Mucosa of rectum (tissue), 2 donors: ENCODE results near the gene ETAA1.

Experiments
- H3K27ac ChIP-seq, 2 donors: one replicate each; pipeline ENCODE4 v1.7.0; 2013; ENCODE audit warnings: inconsistent platforms in 2 of 2, low read depth in 2 of 2, low read length in 2 of 2
- H3K27me3 ChIP-seq, 2 donors: one replicate each; pipeline ENCODE4 v1.7.0; 2013; ENCODE audit warnings: low read length in 2 of 2; ENCODE audit not compliant: control insufficient read depth in 2 of 2, insufficient read depth in 2 of 2
- H3K36me3 ChIP-seq, 2 donors: one replicate each; pipeline ENCODE4 v1.7.0; 2013; ENCODE audit warnings: low read length in 2 of 2; ENCODE audit not compliant: control insufficient read depth in 2 of 2, insufficient read depth in 2 of 2
- H3K4me1 ChIP-seq, 2 donors: one replicate each; pipeline ENCODE4 v1.7.0; 2013; ENCODE audit warnings: low read length in 2 of 2, mild to moderate bottlenecking in 1 of 2; ENCODE audit not compliant: control insufficient read depth in 2 of 2, insufficient read depth in 2 of 2
- H3K4me3 ChIP-seq, 2 donors: one replicate each; pipeline ENCODE4 v1.7.0; 2013; ENCODE audit warnings: low read length in 2 of 2
- H3K9ac ChIP-seq, 2 donors: one replicate each; pipeline ENCODE4 v1.7.0; 2013; ENCODE audit warnings: low read length in 2 of 2, low read depth in 1 of 2, mild to moderate bottlenecking in 1 of 2
- H3K9me3 ChIP-seq, 2 donors: one replicate each; pipeline ENCODE4 v1.7.0; 2013; ENCODE audit warnings: low read length in 2 of 2; ENCODE audit not compliant: control insufficient read depth in 2 of 2
- donor health status: healthy.
- donor health status: Normal muscosa, but diverticular disease.

The ETAA1 gene

GRCh38 chr2:67397143-67397986 lies at the start of gene ETAA1:
Gene ETAA1 (plus strand): TSS chr2:67397333. CDS start chr2:67397449, 116 bp downstream.
- H3K36me3 ChIP-seq, result no peaks in the 10 kb centered on the region
- H3K4me1 ChIP-seq, result peaks cover 3% of the 10 kb centered on the region in 2 donors
- peak within 1 kb of the TSS; percentile 59 to 93 for H3K4me3 ChIP-seq
- H3K27me3 ChIP-seq, result no peaks in the 10 kb centered on the region
- H3K9ac ChIP-seq, result peak within 1 kb of the TSS; percentile 76 to 87
- H3K27ac ChIP-seq, result peak within 1 kb of the TSS; percentile 76 to 87
- H3K9me3 ChIP-seq, result no peaks in the 10 kb centered on the region

DNA sequence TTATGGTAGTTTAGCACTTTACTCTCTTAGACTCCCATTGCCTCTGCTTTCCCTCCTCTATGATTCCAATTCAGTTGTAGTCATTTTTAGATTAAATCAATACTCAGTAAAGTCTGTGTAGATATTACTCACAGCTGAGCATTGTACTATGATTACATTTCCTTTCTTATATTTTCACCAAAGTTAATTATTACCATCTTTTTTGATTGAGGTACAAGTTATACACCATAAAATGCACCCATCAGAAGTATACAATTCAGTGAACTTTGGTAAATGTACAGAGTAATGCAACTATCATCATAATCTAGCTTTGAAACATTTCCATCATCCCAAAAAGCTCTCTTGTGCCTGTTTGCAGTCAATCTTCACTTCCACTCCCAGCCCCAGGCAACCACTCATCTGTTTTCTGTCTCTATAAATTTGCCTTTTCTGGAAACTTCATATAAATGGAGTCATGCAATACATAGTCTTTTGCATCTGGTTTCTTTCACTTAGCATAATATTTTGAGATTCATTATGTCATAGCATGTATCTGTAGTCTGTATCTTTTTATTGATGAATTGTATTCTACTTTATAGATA lies 30.2 kb upstream of the ETAA1 start:
- Histone ChIP-seq H3K4me3 (no peak overlapping the region), H3K27me3 (no peaks in the 10 kb centered on the region), H3K36me3 (no peaks in the 10 kb centered on the region), H3K27ac (no peak overlapping the region), H3K9me3 (no peaks in the 10 kb centered on the region), H3K9ac (no peak overlapping the region), H3K4me1 (no peaks in the 10 kb centered on the region)

DNA sequence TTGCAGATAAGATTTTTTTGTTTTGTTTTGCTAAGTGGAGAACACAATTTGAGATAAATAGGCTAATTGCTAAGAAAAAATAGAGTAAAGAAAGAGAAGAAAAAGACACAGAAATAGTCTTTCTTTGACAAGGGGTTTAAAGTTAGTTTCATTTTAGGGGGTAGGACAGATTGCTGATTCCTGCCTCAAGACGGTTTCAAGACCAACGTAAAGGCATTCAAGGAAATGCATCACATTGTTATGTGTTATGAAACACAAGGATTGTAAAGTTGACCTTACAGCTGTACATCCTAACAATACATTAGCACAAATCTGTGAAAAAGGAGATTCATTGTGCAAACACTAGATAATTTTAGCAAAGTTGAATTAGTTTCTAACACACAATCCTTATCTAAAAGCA lies 22.7 kb upstream of the ETAA1 start:
- no peaks in the 10 kb centered on the region for H3K36me3 ChIP-seq
- H3K27ac ChIP-seq, result no peak overlapping the region
- no peaks in the 10 kb centered on the region for H3K9me3 ChIP-seq
- H3K4me1 ChIP-seq, result no peaks in the 10 kb centered on the region
- no peak overlapping the region for H3K9ac ChIP-seq
- H3K27me3 ChIP-seq, result no peaks in the 10 kb centered on the region
- no peak overlapping the region for H3K4me3 ChIP-seq

DNA sequence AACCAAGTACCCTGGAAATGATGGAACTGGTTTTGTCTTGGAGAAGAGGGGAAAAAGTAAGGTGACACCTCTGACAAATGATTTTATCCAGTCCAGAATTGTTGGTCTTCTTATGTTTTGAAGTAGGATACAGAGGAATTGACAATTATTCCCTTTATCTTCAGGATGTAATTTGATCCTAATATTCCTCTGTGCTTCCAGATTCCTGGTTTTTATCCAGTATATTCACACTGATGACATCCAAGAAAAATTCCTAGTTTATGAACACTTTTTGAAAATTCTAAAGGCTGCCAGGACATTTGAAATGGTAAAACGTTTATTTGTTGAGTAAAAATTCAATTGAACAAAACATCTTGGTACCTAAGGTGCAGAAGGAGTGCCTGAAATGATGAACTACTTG lies 22.2 kb upstream of the ETAA1 start:
- no peaks in the 10 kb centered on the region for H3K27me3 ChIP-seq
- H3K9ac ChIP-seq, result no peak overlapping the region
- no peak overlapping the region for H3K27ac ChIP-seq
- H3K36me3 ChIP-seq, result no peaks in the 10 kb centered on the region
- H3K9me3 ChIP-seq, result no peaks in the 10 kb centered on the region
- no peaks in the 10 kb centered on the region for H3K4me1 ChIP-seq
- no peak overlapping the region for H3K4me3 ChIP-seq

DNA sequence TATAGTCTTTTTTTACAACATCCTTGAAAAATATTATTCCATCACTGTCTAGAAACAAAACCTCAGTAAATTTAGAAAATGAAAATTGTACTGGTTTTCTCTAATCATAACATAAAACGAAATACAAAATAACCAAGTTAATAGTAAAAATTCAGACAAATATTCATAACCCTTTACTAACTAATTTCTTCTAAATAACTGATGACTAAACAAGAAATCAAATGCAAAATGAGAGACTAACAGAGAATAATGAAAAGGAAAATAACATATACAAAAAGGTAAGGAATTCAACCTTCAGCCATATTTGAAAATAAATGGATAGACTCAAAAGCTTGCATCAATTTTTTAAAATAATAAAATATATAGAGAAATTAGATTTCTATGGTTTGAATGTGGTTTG lies 18.6 kb upstream of the ETAA1 start:
- H3K9me3 ChIP-seq, result no peaks in the 10 kb centered on the region
- no peak overlapping the region for H3K27ac ChIP-seq
- no peak overlapping the region for H3K9ac ChIP-seq
- H3K27me3 ChIP-seq, result no peaks in the 10 kb centered on the region
- H3K4me1 ChIP-seq, result no peaks in the 10 kb centered on the region
- no peaks in the 10 kb centered on the region for H3K36me3 ChIP-seq
- H3K4me3 ChIP-seq, result no peak overlapping the region

DNA sequence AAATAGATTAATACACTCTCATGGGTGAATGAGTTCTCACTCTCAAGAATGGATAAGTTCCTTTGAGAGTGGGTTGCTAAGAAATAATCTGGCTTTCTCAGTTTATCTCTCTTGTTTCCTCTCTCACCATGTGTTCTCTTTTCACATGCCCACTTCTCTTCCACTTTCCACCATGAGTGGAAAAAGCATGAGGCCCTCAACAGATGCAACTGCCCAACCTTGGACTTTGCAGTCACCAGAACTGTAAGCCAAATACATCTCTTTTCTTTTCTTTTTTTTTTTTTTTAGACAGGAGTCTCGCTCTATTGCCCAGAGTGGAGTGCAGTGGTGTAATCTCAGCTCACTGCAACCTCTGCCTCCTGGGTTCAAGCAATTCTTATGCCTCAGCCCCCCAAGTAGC lies 18.1 kb upstream of the ETAA1 start:
- no peak overlapping the region for H3K4me3 ChIP-seq

DNA sequence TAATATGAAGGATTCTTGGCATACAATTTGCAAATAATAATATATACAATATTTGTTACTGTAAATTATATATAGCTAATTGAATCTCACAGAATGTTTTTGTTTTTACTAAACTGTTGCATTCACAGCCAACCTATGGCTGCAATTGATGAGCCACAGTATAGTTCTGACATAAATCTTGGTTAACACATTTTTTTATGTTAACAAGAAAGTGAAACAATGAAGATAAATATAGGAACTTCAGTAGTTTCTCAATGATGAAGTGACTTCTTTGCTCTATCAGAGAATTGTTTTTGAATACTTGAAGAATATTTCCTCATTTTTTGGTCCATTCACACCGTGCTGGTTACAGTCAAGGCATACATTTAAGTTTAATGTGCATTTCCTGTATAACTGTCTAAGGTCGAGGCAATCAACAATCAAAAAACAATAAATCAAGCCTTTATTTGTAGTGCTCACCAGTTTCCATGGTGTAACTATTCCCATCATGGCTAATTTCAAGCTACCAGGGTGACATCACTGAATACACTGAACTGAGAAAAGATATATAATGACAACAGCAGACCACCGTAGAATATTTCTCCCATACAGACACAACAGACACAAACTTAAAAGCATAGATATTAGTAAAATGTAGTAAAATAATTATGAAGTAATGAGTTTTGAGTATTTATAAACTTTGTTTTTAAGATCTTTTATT lies 12.9 kb upstream of the ETAA1 start:
- H3K27ac ChIP-seq, result no peak overlapping the region
- no peaks in the 10 kb centered on the region for H3K27me3 ChIP-seq
- H3K4me3 ChIP-seq, result no peak overlapping the region
- H3K36me3 ChIP-seq, result no peaks in the 10 kb centered on the region
- H3K9ac ChIP-seq, result no peak overlapping the region
- no peaks in the 10 kb centered on the region for H3K9me3 ChIP-seq
- no peaks in the 10 kb centered on the region for H3K4me1 ChIP-seq

More for the DNA sequence above, 18.1 kb upstream of the ETAA1 start:
- H3K9ac ChIP-seq, result no peak overlapping the region
- H3K27ac ChIP-seq, result no peak overlapping the region
- H3K27me3 ChIP-seq, result no peaks in the 10 kb centered on the region
- H3K36me3 ChIP-seq, result no peaks in the 10 kb centered on the region
- H3K4me1 ChIP-seq, result no peaks in the 10 kb centered on the region
- H3K9me3 ChIP-seq, result no peaks in the 10 kb centered on the region

- no peak overlapping the region for H3K9ac ChIP-seq
- no peaks in the 10 kb centered on the region for H3K9me3 ChIP-seq
- no peak overlapping the region for H3K4me3 ChIP-seq
- no peaks in the 10 kb centered on the region for H3K4me1 ChIP-seq
- H3K27ac ChIP-seq, result no peak overlapping the region
- no peaks in the 10 kb centered on the region for H3K36me3 ChIP-seq
- H3K27me3 ChIP-seq, result no peaks in the 10 kb centered on the region
Observed at GRCh38 chr2:67388680-67389079, 8.5 kb upstream of the ETAA1 start.

GRCh38 chr2:67389286-67389685 lies 7.8 kb upstream of the ETAA1 start:
- Histone ChIP-seq H3K4me1 (no peaks in the 10 kb centered on the region), H3K27ac (peak overlapping the region in 1 of 2 donors; percentile 2), H3K27me3 (no peaks in the 10 kb centered on the region), H3K9me3 (no peaks in the 10 kb centered on the region), H3K9ac (no peak overlapping the region), H3K36me3 (no peaks in the 10 kb centered on the region), H3K4me3 (no peak overlapping the region)

DNA sequence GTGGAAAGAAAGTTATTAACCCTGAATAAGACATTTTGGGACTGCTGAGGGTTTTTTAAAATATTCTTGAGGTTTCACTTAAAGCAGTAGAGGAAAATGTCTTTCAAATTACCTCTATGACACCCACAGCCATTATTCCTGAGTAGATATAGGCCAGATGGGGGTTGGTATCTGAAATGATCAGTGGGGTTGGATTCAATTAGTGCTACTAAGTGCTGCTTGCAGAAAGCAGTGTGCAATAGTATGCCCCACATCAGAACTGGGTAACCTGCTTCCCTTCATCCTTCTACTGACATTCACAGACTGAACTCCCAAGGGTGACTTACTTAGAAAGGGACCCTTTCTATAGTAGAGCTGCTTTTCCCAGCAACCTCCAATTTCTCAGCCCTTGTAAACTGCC lies 7.3 kb upstream of the ETAA1 start:
- H3K27me3 ChIP-seq, result no peaks in the 10 kb centered on the region
- no peaks in the 10 kb centered on the region for H3K36me3 ChIP-seq
- no peaks in the 10 kb centered on the region for H3K4me1 ChIP-seq
- H3K9ac ChIP-seq, result no peak overlapping the region
- no peak overlapping the region for H3K4me3 ChIP-seq
- no peaks in the 10 kb centered on the region for H3K9me3 ChIP-seq
- peak overlapping the region in 1 of 2 donors; percentile 2 for H3K27ac ChIP-seq
